AG09309 (cell line): ENCODE data around the gene CNN3.

ENCODE experiments used
- DNase-seq: peaks from one replicate; pipeline ENCODE4 v3.0.0-alpha.2; 2010; ENCODE audit warnings: low read depth
- H3K4me3 ChIP-seq: 2 replicates; pipeline ENCODE4 v1.5.1; 2011; ENCODE audit warnings: mild to moderate bottlenecking, low read depth, low read length, moderate library complexity; ENCODE audit not compliant: control insufficient read depth
- TF ChIP-seq, protein P1 (sequence below): IDR thresholded peaks from 2 replicates; pipeline ENCODE4 v1.5.1; 2011; ENCODE audit warnings: mild to moderate bottlenecking, low read depth, low read length, inconsistent platforms; ENCODE audit not compliant: insufficient read depth, control insufficient read depth; ENCODE audit errors: missing control alignments

Gene CNN3

DNA sequence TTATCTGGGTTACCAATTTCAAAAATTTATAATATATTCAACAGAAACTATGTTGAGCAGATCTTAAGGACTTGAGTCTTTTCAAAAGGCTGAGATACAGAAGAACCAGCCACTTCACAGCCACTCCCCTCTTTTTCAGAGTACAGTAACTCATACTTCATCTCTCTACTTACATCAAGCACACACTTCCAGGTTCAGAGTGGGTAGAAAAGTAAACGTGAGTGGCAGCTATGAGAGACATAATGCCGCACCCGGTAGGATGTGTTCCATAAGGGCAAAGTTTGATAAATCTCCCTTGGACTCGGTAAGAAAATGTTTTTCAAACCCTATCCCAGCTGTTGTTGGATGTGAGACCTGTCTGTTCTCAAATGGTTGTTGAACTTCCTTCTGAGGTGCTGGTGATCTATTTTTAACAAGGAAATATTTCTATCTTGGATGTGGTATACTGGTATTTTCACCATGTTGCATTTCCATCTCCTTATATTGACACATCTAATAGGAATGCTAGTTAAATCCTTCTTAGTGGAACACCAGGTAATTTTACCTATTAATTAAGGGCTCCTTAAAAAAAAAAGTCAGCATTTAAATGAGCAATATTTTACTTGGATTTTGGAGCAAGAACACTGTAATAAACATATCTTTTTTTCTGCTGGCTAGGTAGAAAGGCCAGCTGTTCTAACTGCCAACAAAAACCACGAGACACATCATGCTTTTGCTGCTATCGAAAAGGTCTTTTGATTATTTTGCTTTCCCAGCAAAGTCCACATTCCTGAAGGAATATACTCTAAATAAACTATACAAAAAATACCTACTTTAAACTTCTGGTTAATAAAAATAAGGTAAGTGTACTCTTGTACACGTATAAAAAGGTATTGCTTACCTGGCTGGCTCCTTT, 28.2 kb downstream of the CNN3 start:
- TF ChIP-seq, protein P1, sequence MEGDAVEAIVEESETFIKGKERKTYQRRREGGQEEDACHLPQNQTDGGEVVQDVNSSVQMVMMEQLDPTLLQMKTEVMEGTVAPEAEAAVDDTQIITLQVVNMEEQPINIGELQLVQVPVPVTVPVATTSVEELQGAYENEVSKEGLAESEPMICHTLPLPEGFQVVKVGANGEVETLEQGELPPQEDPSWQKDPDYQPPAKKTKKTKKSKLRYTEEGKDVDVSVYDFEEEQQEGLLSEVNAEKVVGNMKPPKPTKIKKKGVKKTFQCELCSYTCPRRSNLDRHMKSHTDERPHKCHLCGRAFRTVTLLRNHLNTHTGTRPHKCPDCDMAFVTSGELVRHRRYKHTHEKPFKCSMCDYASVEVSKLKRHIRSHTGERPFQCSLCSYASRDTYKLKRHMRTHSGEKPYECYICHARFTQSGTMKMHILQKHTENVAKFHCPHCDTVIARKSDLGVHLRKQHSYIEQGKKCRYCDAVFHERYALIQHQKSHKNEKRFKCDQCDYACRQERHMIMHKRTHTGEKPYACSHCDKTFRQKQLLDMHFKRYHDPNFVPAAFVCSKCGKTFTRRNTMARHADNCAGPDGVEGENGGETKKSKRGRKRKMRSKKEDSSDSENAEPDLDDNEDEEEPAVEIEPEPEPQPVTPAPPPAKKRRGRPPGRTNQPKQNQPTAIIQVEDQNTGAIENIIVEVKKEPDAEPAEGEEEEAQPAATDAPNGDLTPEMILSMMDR, result no peak
- no peak for DNase-seq
- no peak overlapping the region for H3K4me3 ChIP-seq

DNA sequence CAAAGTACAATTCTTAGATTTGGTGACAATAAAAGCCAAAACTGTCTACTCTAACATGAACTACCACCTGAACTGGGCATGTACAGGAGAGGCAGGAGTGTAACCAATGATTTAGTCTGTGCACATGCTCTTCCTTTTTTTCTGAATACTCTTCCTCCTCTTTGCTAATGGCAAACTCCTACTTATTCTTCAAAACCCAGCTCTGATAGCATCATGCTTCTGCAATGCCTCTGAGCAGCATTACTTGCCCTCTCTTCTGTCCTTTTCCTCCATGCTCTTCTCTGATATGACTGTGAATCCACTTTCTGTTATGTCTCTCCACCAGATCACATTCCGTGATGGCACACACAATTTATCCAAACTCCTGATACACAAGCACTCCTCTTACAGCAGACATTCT, 31.4 kb downstream of the CNN3 start:
- TF ChIP-seq, protein P1, result no peak
- no peak overlapping the region for H3K4me3 ChIP-seq
- DNase-seq, result no peak

DNA sequence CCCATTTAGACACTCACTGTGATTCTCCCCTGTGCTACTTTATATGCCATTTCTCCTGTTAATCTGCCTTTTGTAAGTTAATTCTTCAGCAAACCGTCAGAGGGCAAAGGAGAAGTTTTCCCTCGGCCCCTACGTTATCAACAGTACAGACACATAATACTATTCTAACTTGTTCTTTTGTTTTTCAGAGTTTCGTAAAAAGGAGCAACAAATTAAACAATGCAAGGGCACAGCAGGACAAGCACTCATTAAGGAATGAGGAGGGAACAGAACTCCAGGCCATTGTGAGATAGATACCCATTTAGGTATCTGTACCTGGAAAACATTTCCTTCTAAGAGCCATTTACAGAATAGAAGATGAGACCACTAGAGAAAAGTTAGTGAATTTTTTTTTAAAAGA, 32.3 kb downstream of the CNN3 start:
- H3K4me3 ChIP-seq, result no peak overlapping the region
- TF ChIP-seq, protein P1, result no peak
- no peak for DNase-seq

DNA sequence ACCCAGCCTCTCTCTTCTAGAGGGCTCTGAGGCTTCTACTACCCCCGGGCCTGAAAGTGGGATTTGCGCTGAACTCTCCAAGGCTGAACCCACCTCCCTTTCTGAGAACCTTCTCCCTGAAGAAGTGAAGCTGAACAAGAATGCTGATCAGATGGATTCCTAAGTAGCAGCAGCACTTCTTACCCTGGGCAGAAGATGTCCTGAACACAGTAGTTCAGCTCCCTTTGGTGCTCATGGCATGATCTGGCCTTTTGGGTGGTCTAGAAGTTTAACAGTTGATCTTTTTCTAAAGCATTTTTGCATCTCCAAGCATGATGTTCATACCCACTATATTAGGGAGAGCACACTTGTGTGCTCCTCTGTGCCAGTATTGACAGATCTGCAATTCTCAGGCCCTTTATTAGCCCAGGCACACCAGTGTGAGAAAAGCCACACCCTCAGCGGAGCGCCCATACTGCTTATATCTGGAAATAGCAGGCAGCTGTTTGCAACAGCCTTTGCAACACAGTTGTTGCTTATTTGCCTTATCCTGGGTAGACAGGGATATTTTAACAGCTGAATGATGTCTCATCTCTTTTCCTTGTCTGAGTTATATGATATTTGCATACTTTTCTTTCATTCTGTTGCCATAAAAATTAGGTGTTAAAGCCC, 34.2 kb downstream of the CNN3 start:
- no peak for DNase-seq
- TF ChIP-seq, protein P1, result no peak
- H3K4me3 ChIP-seq, result no peak overlapping the region

DNA sequence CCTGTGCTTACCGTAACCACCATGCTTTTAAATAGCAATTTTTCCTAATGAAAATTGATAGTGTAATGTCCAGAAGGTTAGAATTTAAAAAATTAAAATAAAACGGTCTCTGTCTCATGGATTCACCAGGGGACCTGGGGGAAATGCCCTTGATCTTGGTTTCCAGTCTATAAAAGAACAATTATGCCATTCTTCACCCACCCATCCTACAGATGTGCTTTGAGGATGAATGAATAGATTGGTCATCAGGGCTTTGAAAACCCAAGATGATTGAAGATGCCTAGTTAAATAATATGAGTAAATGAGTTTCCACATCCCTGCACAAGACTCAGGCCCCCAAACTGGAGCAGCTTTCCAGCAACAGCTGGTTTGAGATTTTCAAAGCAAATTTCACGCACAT, 38.7 kb downstream of the CNN3 start:
- no peak for DNase-seq
- no peak overlapping the region for H3K4me3 ChIP-seq
- TF ChIP-seq, protein P1, result no peak

DNA sequence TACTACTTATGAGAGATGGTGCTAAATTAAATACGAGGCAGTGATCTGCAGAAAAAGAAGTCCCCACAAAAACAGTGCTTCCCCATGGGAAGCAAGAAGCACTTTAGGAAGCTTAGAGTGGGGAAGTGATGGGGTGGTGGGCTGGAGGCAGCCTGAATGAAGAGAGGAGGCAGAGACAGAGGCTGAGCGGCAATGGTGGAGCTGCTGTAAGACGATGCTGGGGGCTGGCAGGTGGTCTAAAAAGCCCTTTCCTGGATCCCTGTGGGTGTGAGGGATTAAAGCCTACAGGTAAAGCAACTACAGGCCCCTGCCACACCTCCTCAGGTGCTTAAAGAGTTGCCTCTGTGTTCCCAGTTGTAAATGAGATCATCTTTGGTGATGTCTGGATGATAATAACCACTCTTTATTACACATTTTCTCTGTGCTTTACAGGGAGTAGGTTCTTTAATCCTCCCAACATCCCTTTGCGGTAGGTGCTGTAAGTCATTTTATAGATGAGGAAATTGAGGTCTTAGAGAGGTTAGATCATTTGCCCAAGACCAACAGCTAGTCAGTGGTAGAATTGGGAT, 39.2 kb downstream of the CNN3 start:
- no peak for DNase-seq
- no peak overlapping the region for H3K4me3 ChIP-seq
- TF ChIP-seq, protein P1, result no peak
